Measurements from ENCODE around the gene CAT. TPM values are rescaled to one million over a fixed set of nuclear protein-coding genes. Genes with fewer than 3 reads are reported as not detected.
A peak's percentile ranks its signal among the peaks of the same experiment; 100 is the strongest.

Gene CAT
- polyA plus RNA-seq (2013, experiment 1 of 2), result 0.70 TPM
- 0.38 TPM for polyA plus RNA-seq (2013, experiment 2 of 2)

DNA sequence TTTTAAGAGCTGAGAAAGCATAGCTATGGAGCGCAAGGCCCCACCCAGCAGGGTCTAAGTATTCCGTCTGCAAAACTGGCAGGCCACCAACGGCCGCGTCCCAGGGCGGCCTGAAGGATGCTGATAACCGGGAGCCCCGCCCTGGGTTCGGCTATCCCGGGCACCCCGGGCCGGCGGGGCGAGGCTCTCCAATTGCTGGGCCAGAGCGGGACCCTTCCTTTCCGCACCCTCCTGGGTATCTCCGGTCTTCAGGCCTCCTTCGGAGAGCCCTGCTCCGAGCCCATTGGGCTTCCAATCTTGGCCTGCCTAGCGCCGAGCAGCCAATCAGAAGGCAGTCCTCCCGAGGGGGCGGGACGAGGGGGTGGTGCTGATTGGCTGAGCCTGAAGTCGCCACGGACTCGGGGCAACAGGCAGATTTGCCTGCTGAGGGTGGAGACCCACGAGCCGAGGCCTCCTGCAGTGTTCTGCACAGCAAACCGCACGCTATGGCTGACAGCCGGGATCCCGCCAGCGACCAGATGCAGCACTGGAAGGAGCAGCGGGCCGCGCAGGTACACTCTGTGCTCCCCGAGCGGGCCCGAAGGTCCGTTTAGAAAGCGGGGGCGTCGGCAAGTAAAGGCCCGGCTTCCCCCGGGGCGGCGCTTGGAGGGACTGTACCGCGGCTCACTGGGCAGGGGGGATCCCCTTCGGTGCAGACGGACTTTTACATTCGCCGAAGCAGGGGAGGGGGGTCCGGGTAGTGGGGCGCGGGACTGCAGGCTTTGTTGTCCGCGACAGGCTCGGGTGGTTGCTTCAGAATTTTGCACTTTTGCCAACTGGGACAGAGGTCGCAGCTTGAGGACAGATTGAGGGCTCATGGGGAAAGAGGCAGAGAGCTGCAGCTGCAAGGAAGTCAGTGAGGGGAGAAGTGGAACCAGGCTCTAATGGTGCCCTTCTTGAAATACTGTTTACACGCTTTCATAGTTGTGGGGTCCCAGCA, at the start of gene CAT:
TSS of gene CAT (plus strand) at position 406 of the 979 bp plus-strand sequence. CDS start at position 486, 80 bp downstream.
- H3K4me3 ChIP-seq (ENCODE audit: low read length), result peak within 1 kb of the TSS; percentile 59
- WGBS, result 66% methylated on average over 62 of the region's 62 CpGs

GRCh38 chr11:34394771-34395300, 43.9 kb upstream of the CAT start:
- Histone ChIP-seq H3K4me1 (ENCODE audit: insufficient read depth, low read length) (0 out of 2 replicates have a peak, but pooled peaks cover 5% of the 10 kb centered on the region), H3K9me3 (ENCODE audit: insufficient read depth, low read depth, low read length) (no peaks in the 10 kb centered on the region), H3K9ac (ENCODE audit: low read depth, low read length) (no peak overlapping the region), H3K27me3 (ENCODE audit: insufficient read depth, low read length) (no peaks in the 10 kb centered on the region), H3K36me3 (ENCODE audit: insufficient read depth, low read length) (no peaks in the 10 kb centered on the region), H3K4me3 (ENCODE audit: low read length) (no peak overlapping the region), H3K27ac (ENCODE audit: low read depth, low read length) (no peak overlapping the region)
- 74% methylated on average over 6 of the region's 6 CpGs for WGBS

More for the DNA sequence above, at the start of gene CAT:
- Histone ChIP-seq H3K9me3 (ENCODE audit: insufficient read depth, low read depth, low read length) (0 out of 2 replicates have a peak, but pooled peaks cover 5% of the 10 kb centered on the region), H3K27me3 (ENCODE audit: insufficient read depth, low read length) (no peaks in the 10 kb centered on the region), H3K36me3 (ENCODE audit: insufficient read depth, low read length) (no peaks in the 10 kb centered on the region), H3K9ac (ENCODE audit: low read depth, low read length) (no peak within 1 kb of the TSS), H3K27ac (ENCODE audit: low read depth, low read length) (no peak within 1 kb of the TSS), H3K4me1 (ENCODE audit: insufficient read depth, low read length) (no peaks in the 10 kb centered on the region)

DNA sequence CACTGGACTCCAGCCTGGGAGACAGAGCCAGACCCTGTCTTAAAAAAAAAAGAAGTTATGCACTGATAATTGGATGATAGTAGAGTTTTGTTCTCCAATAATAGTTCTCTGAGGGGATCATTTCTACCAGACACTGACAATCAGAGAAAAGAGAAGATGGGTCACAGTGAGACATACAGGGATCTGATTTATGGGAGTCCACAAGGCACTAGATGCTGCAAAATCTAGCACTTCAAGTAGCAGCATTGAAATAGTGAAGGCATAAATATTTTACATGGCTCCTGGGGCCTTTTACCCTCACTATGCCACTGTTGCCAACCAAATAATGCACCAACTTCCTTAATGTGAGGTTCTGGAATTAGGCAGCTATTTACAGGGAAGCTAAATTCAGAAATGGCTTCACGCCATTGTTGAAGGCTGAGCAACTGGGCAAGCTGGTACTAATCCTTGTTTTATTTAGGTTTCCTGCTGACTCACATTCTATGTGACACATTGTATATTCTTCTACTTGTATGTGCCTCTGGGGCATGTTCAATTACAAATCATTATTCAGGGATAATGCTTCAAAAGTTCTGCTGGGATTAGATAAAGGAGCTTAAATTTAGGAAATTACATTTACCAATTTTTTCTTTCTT, 42.7 kb upstream of the CAT start:
- Histone ChIP-seq H3K27me3 (ENCODE audit: insufficient read depth, low read length) (no peaks in the 10 kb centered on the region), H3K4me3 (ENCODE audit: low read length) (no peak overlapping the region), H3K9ac (ENCODE audit: low read depth, low read length) (no peak overlapping the region), H3K9me3 (ENCODE audit: insufficient read depth, low read depth, low read length) (0 out of 2 replicates have a peak, but pooled peaks cover 4% of the 10 kb centered on the region), H3K27ac (ENCODE audit: low read depth, low read length) (no peak overlapping the region), H3K4me1 (ENCODE audit: insufficient read depth, low read length) (0 out of 2 replicates have a peak, but pooled peaks cover 5% of the 10 kb centered on the region), H3K36me3 (ENCODE audit: insufficient read depth, low read length) (no peaks in the 10 kb centered on the region)
- 89% methylated on average over 1 of the region's 1 CpG for WGBS

- Histone ChIP-seq H3K27ac (ENCODE audit: low read depth, low read length) (no peak overlapping the region), H3K36me3 (ENCODE audit: insufficient read depth, low read length) (no peaks in the 10 kb centered on the region), H3K4me3 (ENCODE audit: low read length) (no peak overlapping the region), H3K4me1 (ENCODE audit: insufficient read depth, low read length) (0 out of 2 replicates have a peak, but pooled peaks cover 5% of the 10 kb centered on the region), H3K27me3 (ENCODE audit: insufficient read depth, low read length) (no peaks in the 10 kb centered on the region), H3K9ac (ENCODE audit: low read depth, low read length) (no peak overlapping the region), H3K9me3 (ENCODE audit: insufficient read depth, low read depth, low read length) (0 out of 2 replicates have a peak, but pooled peaks cover 4% of the 10 kb centered on the region)
- WGBS, result no CpG with 5 or more reads among the region's 1 CpG
Measured at GRCh38 chr11:34397120-34397519, 41.6 kb upstream of the CAT start.

DNA sequence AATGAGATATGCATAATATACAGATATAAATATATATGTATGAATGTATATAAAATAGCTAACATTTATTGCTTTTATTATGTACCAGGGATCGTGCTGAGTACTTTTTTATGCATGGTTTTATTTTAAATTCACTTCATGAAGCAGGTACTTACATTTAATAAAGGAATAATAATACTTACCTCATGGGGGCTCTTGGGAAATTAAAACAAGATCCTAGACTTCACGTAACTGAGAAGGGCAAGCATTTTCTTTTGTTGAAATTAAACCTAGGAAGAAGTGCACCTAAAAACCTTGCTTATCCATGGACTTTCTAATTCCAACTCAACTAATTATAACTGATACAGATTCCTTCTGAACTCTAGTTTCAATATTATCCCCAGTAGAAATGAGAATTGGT, 40.9 kb upstream of the CAT start:
- Histone ChIP-seq H3K4me3 (ENCODE audit: low read length) (no peak overlapping the region), H3K27me3 (ENCODE audit: insufficient read depth, low read length) (no peaks in the 10 kb centered on the region), H3K36me3 (ENCODE audit: insufficient read depth, low read length) (no peaks in the 10 kb centered on the region), H3K4me1 (ENCODE audit: insufficient read depth, low read length) (0 out of 2 replicates have a peak, but pooled peaks cover 5% of the 10 kb centered on the region), H3K9me3 (ENCODE audit: insufficient read depth, low read depth, low read length) (0 out of 2 replicates have a peak, but pooled peaks cover 4% of the 10 kb centered on the region), H3K27ac (ENCODE audit: low read depth, low read length) (no peak overlapping the region), H3K9ac (ENCODE audit: low read depth, low read length) (no peak overlapping the region)
- 94% methylated on average over 1 of the region's 2 CpGs for WGBS

GRCh38 chr11:34403431-34403830, 35.3 kb upstream of the CAT start:
- Histone ChIP-seq H3K4me1 (ENCODE audit: insufficient read depth, low read length) (no peaks in the 10 kb centered on the region), H3K9me3 (ENCODE audit: insufficient read depth, low read depth, low read length) (0 out of 2 replicates have a peak, but pooled peaks cover 4% of the 10 kb centered on the region), H3K27me3 (ENCODE audit: insufficient read depth, low read length) (no peaks in the 10 kb centered on the region), H3K36me3 (ENCODE audit: insufficient read depth, low read length) (no peaks in the 10 kb centered on the region), H3K4me3 (ENCODE audit: low read length) (no peak overlapping the region), H3K27ac (ENCODE audit: low read depth, low read length) (no peak overlapping the region), H3K9ac (ENCODE audit: low read depth, low read length) (no peak overlapping the region)
- 95% methylated on average over 4 of the region's 4 CpGs for WGBS

DNA sequence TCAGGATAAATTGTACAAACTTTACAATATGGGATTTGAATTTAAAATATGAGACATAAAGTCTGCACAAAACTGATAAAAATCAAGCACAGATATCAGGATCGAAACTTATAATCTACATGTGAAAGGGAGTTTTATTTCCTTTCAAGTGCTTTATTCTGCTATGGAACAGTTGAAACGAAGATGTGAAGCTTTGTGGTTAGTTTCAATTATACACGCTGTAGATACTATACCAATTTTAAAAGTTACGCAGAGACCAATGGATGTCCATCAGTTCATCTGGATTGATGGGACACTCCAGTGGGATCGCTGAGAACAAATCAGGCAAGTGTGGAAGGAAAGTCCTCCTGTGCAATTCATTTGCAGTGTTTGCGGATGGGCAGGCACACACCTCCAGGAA, 34.5 kb upstream of the CAT start:
- Histone ChIP-seq H3K4me1 (ENCODE audit: insufficient read depth, low read length) (no peaks in the 10 kb centered on the region), H3K36me3 (ENCODE audit: insufficient read depth, low read length) (no peaks in the 10 kb centered on the region), H3K4me3 (ENCODE audit: low read length) (no peak overlapping the region), H3K9ac (ENCODE audit: low read depth, low read length) (no peak overlapping the region), H3K27me3 (ENCODE audit: insufficient read depth, low read length) (no peaks in the 10 kb centered on the region), H3K27ac (ENCODE audit: low read depth, low read length) (no peak overlapping the region), H3K9me3 (ENCODE audit: insufficient read depth, low read depth, low read length) (0 out of 2 replicates have a peak, but pooled peaks cover 4% of the 10 kb centered on the region)
- WGBS, result 95% methylated on average over 6 of the region's 6 CpGs

DNA sequence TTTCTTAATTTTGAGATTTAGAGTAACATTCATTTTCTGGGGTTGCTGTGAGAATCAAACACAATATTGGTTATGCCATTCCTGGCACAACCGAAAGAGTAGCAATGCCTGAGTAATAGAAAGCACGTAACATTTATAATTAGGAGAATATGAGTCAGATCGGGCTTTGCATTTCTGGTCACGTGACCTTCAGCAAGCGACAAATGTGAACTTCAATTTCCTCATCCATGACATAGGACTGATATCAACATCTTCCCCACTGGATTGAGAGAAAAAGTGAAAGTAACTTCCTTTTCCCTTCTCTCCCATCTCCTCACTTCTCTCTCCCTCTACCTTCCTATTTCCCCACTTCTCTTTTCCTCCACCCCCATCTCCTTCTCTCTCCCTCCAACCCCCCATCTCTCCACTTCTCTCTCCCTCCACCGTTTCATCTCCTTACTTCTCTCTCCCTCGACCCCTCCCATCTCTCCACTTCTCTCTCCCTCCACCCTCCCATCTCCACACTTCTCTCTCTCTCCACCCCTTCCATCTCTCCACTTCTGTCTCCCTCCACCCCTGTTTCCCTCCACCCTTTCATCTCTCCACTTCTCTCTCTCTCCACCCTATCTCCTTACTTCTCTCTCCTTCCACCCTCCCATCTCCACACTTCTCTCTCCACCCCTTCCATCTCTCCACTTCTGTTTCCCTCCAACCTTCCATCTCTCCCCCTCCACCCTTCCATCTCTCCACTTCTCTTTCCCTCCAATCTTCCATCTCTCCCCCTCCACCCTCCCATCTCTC, 33.5 kb upstream of the CAT start:
- no peak overlapping the region for H3K4me3 ChIP-seq (ENCODE audit: low read length)
- no peaks in the 10 kb centered on the region for H3K36me3 ChIP-seq (ENCODE audit: insufficient read depth, low read length)

GRCh38 chr11:34406413-34406812, 32.3 kb upstream of the CAT start:
- Histone ChIP-seq H3K36me3 (ENCODE audit: insufficient read depth, low read length) (no peaks in the 10 kb centered on the region), H3K9ac (ENCODE audit: low read depth, low read length) (no peak overlapping the region), H3K4me1 (ENCODE audit: insufficient read depth, low read length) (no peaks in the 10 kb centered on the region), H3K27ac (ENCODE audit: low read depth, low read length) (no peak overlapping the region), H3K4me3 (ENCODE audit: low read length) (no peak overlapping the region), H3K27me3 (ENCODE audit: insufficient read depth, low read length) (no peaks in the 10 kb centered on the region), H3K9me3 (ENCODE audit: insufficient read depth, low read depth, low read length) (no peaks in the 10 kb centered on the region)
- 94% methylated on average over 3 of the region's 3 CpGs for WGBS

More for the DNA sequence above, 33.5 kb upstream of the CAT start:
- Histone ChIP-seq H3K27me3 (ENCODE audit: insufficient read depth, low read length) (no peaks in the 10 kb centered on the region), H3K9ac (ENCODE audit: low read depth, low read length) (no peak overlapping the region), H3K9me3 (ENCODE audit: insufficient read depth, low read depth, low read length) (0 out of 2 replicates have a peak, but pooled peaks cover 1% of the 10 kb centered on the region), H3K27ac (ENCODE audit: low read depth, low read length) (no peak overlapping the region), H3K4me1 (ENCODE audit: insufficient read depth, low read length) (no peaks in the 10 kb centered on the region)
- 83% methylated on average over 7 of the region's 7 CpGs for WGBS

DNA sequence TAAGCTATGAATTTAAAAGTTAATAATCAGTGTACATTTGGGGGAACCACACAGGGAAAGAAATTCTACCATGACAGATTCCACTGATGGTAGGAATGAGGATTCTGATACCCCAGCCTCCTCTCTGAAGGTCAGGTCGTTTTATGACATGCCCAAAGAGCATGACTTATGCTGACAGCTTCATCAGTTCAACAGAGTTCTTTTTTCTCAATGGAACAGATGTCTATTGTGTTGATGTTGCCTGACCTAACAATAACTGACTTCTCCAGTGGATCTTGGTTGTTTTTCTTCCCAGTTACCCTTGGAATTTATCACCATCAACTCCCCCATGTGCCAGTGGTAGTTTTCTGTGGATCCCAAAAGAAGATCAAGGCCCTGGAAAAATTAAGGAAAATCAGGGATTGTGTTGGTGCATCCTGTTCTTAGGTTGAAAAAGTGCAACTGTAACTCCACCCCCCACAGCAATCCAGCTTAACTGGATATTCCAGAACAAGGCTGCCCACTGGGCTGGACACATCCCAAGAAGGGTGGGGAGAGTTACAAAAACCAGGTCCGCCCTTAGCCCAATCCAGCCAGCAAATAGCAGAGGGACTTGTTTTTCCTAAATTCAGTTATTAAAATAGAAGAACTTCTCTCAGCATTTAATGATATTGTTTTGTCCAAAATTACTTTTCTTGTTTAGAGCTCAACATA, 31.5 kb upstream of the CAT start:
- H3K36me3 ChIP-seq (ENCODE audit: insufficient read depth, low read length), result no peaks in the 10 kb centered on the region
- WGBS, result 87% methylated on average over 1 of the region's 2 CpGs
- H3K9ac ChIP-seq (ENCODE audit: low read depth, low read length), result no peak overlapping the region
- H3K27ac ChIP-seq (ENCODE audit: low read depth, low read length), result no peak overlapping the region
- H3K27me3 ChIP-seq (ENCODE audit: insufficient read depth, low read length), result no peaks in the 10 kb centered on the region
- no peak overlapping the region for H3K4me3 ChIP-seq (ENCODE audit: low read length)
- no peaks in the 10 kb centered on the region for H3K4me1 ChIP-seq (ENCODE audit: insufficient read depth, low read length)
- no peaks in the 10 kb centered on the region for H3K9me3 ChIP-seq (ENCODE audit: insufficient read depth, low read depth, low read length)
